Activated T-cell treated with anti-CD3 and anti-CD28 coated beads, Interleukin-2, amount 50 U/mL, for 4 hours (primary cell): ENCODE results near the gene DENND1A. TPM values are rescaled to one million over a fixed set of nuclear protein-coding genes. Genes with fewer than 3 reads are reported as not detected.

Experiments used
- ATAC-seq, 2 donors: fragments of 200-7000 bp; cut with Tn5 transposase; one replicate each; pipeline ENCODE4 v1.10.0; 2021
- DNase-seq: peaks from one replicate; pipeline ENCODE4 v3.0.0-alpha.2; 2020
- H3K27me3 Mint-ChIP-seq: one replicate; pipeline ENCODE4 v1.8.0; 2021; ENCODE audit warnings: low read depth, mixed read lengths
- H3K36me3 Mint-ChIP-seq: one replicate; pipeline ENCODE4 v1.8.0; 2022; ENCODE audit warnings: mixed read lengths; ENCODE audit not compliant: insufficient read depth
- H3K4me1 Mint-ChIP-seq: one replicate; pipeline ENCODE4 v1.8.0; 2021; ENCODE audit warnings: low read depth, mixed read lengths
- H3K4me3 Mint-ChIP-seq: one replicate; pipeline ENCODE4 v1.8.0; 2021; ENCODE audit warnings: mild to moderate bottlenecking, moderate library complexity, mixed read lengths
- H3K9me3 Mint-ChIP-seq: one replicate; pipeline ENCODE4 v1.8.0; 2021; ENCODE audit warnings: mixed read lengths
- total RNA-seq, 3 donors: library from RNA; stranded (reverse); gene quantifications; one replicate each; pipeline ENCODE4 v1.2.1, GENCODE V29; 2021

DENND1A gene
- total RNA-seq, 3 donors from 2014 or later: 15.5 to 21.7 (median 16.9) TPM

DNA sequence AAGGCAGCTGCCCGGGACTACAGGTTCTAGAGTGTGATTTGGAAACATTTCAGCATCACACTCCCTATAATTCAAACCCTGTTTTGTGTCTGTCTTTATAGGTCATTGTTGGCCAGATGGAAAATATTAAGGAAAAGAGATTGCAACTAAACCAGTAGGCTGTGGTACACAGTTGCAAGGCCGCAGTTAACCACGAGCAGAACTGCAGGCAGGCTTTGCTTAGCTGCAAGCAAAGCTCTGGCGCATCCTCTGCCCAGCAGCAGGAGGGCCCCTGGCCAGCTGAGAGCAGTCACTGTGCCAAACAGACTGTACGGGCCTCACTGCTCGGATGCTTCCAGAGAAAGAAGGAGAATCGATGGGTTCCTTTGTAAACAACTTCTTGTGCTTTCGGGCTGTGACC lies 204.5 kb downstream of the DENND1A start:
- peaks cover 30% of the 10 kb centered on the region for H3K36me3 Mint-ChIP-seq
- H3K4me1 Mint-ChIP-seq: no peaks in the 10 kb centered on the region
- no peak for ATAC-seq
- no peaks in the 10 kb centered on the region for H3K27me3 Mint-ChIP-seq
- DNase-seq: no peak
- peaks cover 19% of the 10 kb centered on the region for H3K9me3 Mint-ChIP-seq
- no peak overlapping the region for H3K4me3 Mint-ChIP-seq

- Mint-ChIP-seq H3K4me1 (no peaks in the 10 kb centered on the region), H3K9me3 (peaks cover 18% of the 10 kb centered on the region), H3K36me3 (peaks cover 26% of the 10 kb centered on the region), H3K4me3 (no peak overlapping the region), H3K27me3 (no peaks in the 10 kb centered on the region)
- ATAC-seq (no peak), DNase-seq (no peak)
Observed at GRCh38 chr9:123724211-123724796, 205.6 kb downstream of the DENND1A start.

- H3K36me3 Mint-ChIP-seq: peaks cover 26% of the 10 kb centered on the region
- ATAC-seq (no peak), DNase-seq (no peak)
- H3K27me3 Mint-ChIP-seq: no peaks in the 10 kb centered on the region
- H3K4me1 Mint-ChIP-seq: no peaks in the 10 kb centered on the region
- H3K9me3 Mint-ChIP-seq: peaks cover 18% of the 10 kb centered on the region
- H3K4me3 Mint-ChIP-seq: no peak overlapping the region
Observed at GRCh38 chr9:123723135-123723875, 206.6 kb downstream of the DENND1A start.

- no peak for ATAC-seq
- Mint-ChIP-seq H3K4me3 (no peak overlapping the region), H3K27me3 (no peaks in the 10 kb centered on the region), H3K36me3 (peaks cover 26% of the 10 kb centered on the region), H3K9me3 (peaks cover 18% of the 10 kb centered on the region), H3K4me1 (no peaks in the 10 kb centered on the region)
- DNase-seq: no peak
Observed at GRCh38 chr9:123722378-123722777, 207.5 kb downstream of the DENND1A start.

DNA sequence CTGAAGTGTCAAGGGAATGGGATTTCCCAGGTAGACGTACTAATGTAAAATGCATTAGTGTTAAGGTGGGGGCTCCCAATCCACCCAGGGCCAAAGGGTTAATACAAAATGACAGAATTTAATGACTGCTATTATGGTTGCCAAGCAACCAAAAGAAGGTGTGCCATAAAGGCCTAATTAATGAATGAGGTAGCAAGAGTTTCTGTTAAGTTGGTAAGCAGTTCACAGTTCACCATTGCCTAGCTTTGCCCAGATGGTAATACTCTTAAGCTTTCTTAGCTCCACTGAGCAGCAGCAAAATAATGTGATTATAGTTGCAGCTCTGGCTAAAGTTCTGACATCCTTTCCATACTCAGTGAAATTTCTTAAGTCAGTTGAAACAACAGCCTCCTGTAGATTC lies 211.7 kb downstream of the DENND1A start:
- H3K9me3 Mint-ChIP-seq: peaks cover 15% of the 10 kb centered on the region
- H3K36me3 Mint-ChIP-seq: peaks cover 20% of the 10 kb centered on the region
- no peak overlapping the region for H3K4me3 Mint-ChIP-seq
- peaks cover 3% of the 10 kb centered on the region for H3K4me1 Mint-ChIP-seq
- ATAC-seq: no peak
- DNase-seq: no peak
- H3K27me3 Mint-ChIP-seq: no peaks in the 10 kb centered on the region

GRCh38 chr9:123717581-123718175 lies 212.2 kb downstream of the DENND1A start:
- ATAC-seq (no peak), DNase-seq (no peak)
- Mint-ChIP-seq H3K36me3 (peaks cover 17% of the 10 kb centered on the region), H3K9me3 (peaks cover 15% of the 10 kb centered on the region), H3K4me1 (peaks cover 3% of the 10 kb centered on the region), H3K4me3 (no peak overlapping the region), H3K27me3 (no peaks in the 10 kb centered on the region)

GRCh38 chr9:123716339-123716945 lies 213.5 kb downstream of the DENND1A start:
- H3K9me3 Mint-ChIP-seq: peaks cover 4% of the 10 kb centered on the region
- no peak for ATAC-seq
- H3K36me3 Mint-ChIP-seq: peaks cover 6% of the 10 kb centered on the region
- no peak for DNase-seq
- H3K4me1 Mint-ChIP-seq: peaks cover 3% of the 10 kb centered on the region
- H3K4me3 Mint-ChIP-seq: no peak overlapping the region
- H3K27me3 Mint-ChIP-seq: no peaks in the 10 kb centered on the region

- H3K4me1 Mint-ChIP-seq: peaks cover 3% of the 10 kb centered on the region
- no peaks in the 10 kb centered on the region for H3K9me3 Mint-ChIP-seq
- no peak overlapping the region for H3K4me3 Mint-ChIP-seq
- DNase-seq: no peak
- ATAC-seq: peak in 1 of 2 donors; percentile 67
- H3K36me3 Mint-ChIP-seq: no peaks in the 10 kb centered on the region
- no peaks in the 10 kb centered on the region for H3K27me3 Mint-ChIP-seq
Observed at GRCh38 chr9:123715258-123715657, 214.7 kb downstream of the DENND1A start.

GRCh38 chr9:123713282-123713681 lies 216.6 kb downstream of the DENND1A start:
- Mint-ChIP-seq H3K27me3 (no peaks in the 10 kb centered on the region), H3K9me3 (no peaks in the 10 kb centered on the region), H3K4me1 (peaks cover 3% of the 10 kb centered on the region), H3K4me3 (no peak overlapping the region), H3K36me3 (no peaks in the 10 kb centered on the region)
- DNase-seq: no peak
- no peak for ATAC-seq

- Mint-ChIP-seq H3K9me3 (peaks cover 3% of the 10 kb centered on the region), H3K36me3 (peaks cover 3% of the 10 kb centered on the region), H3K4me1 (peaks cover 3% of the 10 kb centered on the region), H3K4me3 (no peak overlapping the region), H3K27me3 (no peaks in the 10 kb centered on the region)
- DNase-seq (no peak), ATAC-seq (no peak)
Observed at GRCh38 chr9:123712399-123712798, 217.5 kb downstream of the DENND1A start.

- ATAC-seq (no peak), DNase-seq (no peak)
- H3K4me3 Mint-ChIP-seq: no peak overlapping the region
- H3K36me3 Mint-ChIP-seq: peaks cover 8% of the 10 kb centered on the region
- peaks cover 10% of the 10 kb centered on the region for H3K9me3 Mint-ChIP-seq
- H3K4me1 Mint-ChIP-seq: no peaks in the 10 kb centered on the region
- H3K27me3 Mint-ChIP-seq: no peaks in the 10 kb centered on the region
Observed at GRCh38 chr9:123710299-123710698, 219.6 kb downstream of the DENND1A start.

DNA sequence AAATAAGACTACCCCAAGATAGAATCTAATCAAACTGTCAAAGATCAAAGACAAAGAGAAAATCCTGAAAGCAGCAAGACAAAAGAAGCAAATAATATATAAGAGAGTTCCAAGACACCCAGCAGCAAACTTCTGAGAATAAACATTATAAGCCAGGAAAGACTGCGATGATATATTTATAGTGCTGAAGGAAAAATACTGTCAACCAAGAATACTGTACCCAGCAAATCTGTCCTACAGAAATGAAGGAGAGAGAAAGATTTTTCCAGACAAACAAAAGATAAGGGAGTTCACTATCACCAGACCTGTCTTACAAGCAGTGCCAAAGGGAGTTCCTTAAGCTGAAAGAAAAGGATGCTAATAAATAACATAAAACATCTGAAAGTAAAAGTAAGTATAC lies 227.4 kb downstream of the DENND1A start:
- peaks cover 38% of the 10 kb centered on the region for H3K9me3 Mint-ChIP-seq
- DNase-seq (no peak), ATAC-seq (no peak)
- no peaks in the 10 kb centered on the region for H3K4me1 Mint-ChIP-seq
- H3K4me3 Mint-ChIP-seq: no peak overlapping the region
- no peaks in the 10 kb centered on the region for H3K27me3 Mint-ChIP-seq
- H3K36me3 Mint-ChIP-seq: peaks cover 29% of the 10 kb centered on the region

DNA sequence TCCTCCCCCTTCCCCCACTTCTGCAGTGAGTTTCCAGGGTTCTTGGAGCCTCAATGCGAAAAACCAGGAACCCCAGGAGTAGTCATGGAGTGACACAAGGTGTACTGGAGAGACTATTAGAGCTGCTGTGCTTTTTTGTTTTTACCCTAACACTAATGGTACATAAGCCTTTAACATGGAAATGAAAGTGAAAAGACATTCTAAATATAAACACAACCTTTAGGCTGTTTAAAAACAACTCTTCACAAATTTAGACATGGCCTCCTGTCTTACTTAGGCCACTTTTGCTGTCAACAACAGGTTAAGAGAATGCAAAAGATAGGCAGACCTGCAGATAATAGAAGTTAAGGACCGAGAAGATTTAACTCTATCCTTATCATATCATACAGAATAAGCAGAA lies 232.2 kb downstream of the DENND1A start:
- Mint-ChIP-seq H3K36me3 (peaks cover 14% of the 10 kb centered on the region), H3K27me3 (no peaks in the 10 kb centered on the region), H3K9me3 (peaks cover 11% of the 10 kb centered on the region), H3K4me3 (no peak overlapping the region), H3K4me1 (no peaks in the 10 kb centered on the region)
- no peak for ATAC-seq
- DNase-seq: no peak

DNA sequence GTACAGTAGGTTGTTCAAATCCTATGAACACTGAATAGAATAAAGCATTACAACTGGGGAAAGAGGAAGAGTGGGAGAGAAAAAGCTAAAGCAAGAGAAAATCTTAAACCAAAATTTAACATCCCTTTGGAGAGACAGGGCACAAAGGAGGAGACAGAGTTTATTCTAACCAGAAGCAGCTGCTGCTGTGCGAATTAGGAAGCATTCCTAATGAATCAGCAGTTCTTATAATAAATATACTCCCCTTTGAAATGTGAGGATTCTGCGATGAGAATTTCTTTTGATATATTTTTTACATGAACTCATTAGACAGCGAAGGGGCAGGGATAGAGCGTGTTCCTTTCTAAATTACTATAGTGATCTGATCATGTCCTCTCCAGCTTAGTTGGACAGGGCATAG lies 233.4 kb downstream of the DENND1A start:
- Mint-ChIP-seq H3K36me3 (peaks cover 10% of the 10 kb centered on the region), H3K4me3 (no peak overlapping the region), H3K27me3 (no peaks in the 10 kb centered on the region), H3K4me1 (no peaks in the 10 kb centered on the region), H3K9me3 (no peaks in the 10 kb centered on the region)
- ATAC-seq (no peak), DNase-seq (no peak)

GRCh38 chr9:123695386-123695785 lies 234.5 kb downstream of the DENND1A start:
- Mint-ChIP-seq H3K9me3 (no peaks in the 10 kb centered on the region), H3K4me3 (no peak overlapping the region), H3K36me3 (peaks cover 15% of the 10 kb centered on the region), H3K4me1 (no peaks in the 10 kb centered on the region), H3K27me3 (no peaks in the 10 kb centered on the region)
- ATAC-seq: no peak
- no peak for DNase-seq
